HG02852 (cell line): ENCODE results near the gene C1QB.

Experiments
- ATAC-seq: cut with Tn5 transposase; IDR thresholded peaks from one replicate; pipeline ENCODE4 v1.9.1; 2021; ENCODE audit warnings: mild to moderate bottlenecking, moderate library complexity; ENCODE audit not compliant: unreplicated experiment

The C1QB gene

GRCh38 chr1:22652881-22653316, at the start of gene C1QB:
C1QB (plus strand) TSS chr1:22653236; CDS start chr1:22659463, 6,227 bp downstream.
- no peak for ATAC-seq

GRCh38 chr1:22606161-22606560, 46.9 kb upstream of the C1QB start:
- ATAC-seq, result no peak

GRCh38 chr1:22607154-22607553, 45.9 kb upstream of the C1QB start:
- ATAC-seq, result no peak

GRCh38 chr1:22608361-22608760, 44.7 kb upstream of the C1QB start:
- ATAC-seq, result no peak

- ATAC-seq, result no peak
These were observed 43.7 kb upstream of the C1QB start for GRCh38 chr1:22609291-22609690.

GRCh38 chr1:22611530-22611947, 41.5 kb upstream of the C1QB start:
- no peak for ATAC-seq

GRCh38 chr1:22612671-22613571, 40.1 kb upstream of the C1QB start:
- no peak for ATAC-seq

- ATAC-seq, result no peak
These were observed 39.5 kb upstream of the C1QB start for GRCh38 chr1:22613572-22613918.

GRCh38 chr1:22613951-22614350, 39.1 kb upstream of the C1QB start:
- ATAC-seq, result no peak

GRCh38 chr1:22615886-22616285, 37.1 kb upstream of the C1QB start:
- ATAC-seq, result no peak

GRCh38 chr1:22616571-22616970, 36.5 kb upstream of the C1QB start:
- no peak for ATAC-seq

- no peak for ATAC-seq
These were observed 35.0 kb upstream of the C1QB start for GRCh38 chr1:22618056-22618455.

GRCh38 chr1:22619252-22619651, 33.8 kb upstream of the C1QB start:
- ATAC-seq, result no peak

GRCh38 chr1:22619798-22620197, 33.2 kb upstream of the C1QB start:
- no peak for ATAC-seq

GRCh38 chr1:22621761-22622160, 31.3 kb upstream of the C1QB start:
- no peak for ATAC-seq

GRCh38 chr1:22625262-22625925, 27.6 kb upstream of the C1QB start:
- no peak for ATAC-seq

GRCh38 chr1:22626237-22627157, 26.5 kb upstream of the C1QB start:
- no peak for ATAC-seq

GRCh38 chr1:22627331-22627730, 25.7 kb upstream of the C1QB start:
- no peak for ATAC-seq

GRCh38 chr1:22628698-22629444, 24.2 kb upstream of the C1QB start:
- ATAC-seq, result no peak

- no peak for ATAC-seq
These were observed 23.1 kb upstream of the C1QB start for GRCh38 chr1:22629886-22630285.
